Ammon's horn (tissue), 1 donor: ENCODE results near the gene NRIP3.

Source experiments
- DNase-seq: peaks from one replicate; pipeline ENCODE4 v3.0.0-alpha.2; 2016; ENCODE audit warnings: low spot score

NRIP3 gene

DNA sequence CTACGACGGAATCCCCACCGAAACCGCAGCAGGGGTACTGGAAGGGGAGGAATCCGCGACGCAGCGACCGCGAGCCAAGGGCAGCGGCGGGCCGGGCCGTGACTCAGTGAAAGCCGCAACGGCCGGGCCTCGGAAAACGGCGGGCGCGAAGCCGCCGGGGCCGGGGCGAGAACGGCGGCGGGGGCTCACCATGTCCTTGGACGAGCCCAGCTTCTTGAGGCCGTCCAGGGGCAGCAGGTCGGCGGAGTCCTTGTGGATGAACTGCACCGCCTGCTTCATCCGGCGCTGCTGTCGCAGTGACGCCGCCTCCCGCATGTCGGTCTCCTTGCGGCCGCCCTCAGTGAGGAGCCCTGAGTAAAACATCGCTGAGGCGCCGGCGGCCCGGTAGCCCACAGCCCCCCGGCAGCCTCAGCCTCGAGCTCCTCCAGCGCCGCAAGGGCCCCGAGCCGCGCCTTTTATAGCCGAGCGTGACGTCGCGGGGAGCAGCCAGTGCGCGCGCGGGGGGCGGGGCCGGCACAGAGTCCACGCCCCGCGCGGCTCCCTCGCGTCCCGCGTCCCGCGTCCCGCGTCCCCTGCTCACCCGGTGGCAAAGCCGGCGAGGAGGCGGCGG, at the start of gene NRIP3:
Gene NRIP3 (minus strand): TSS at position 429 of the 610 bp plus-strand sequence. CDS start 66 bp downstream, at position 363.
- peak; percentile 69 for DNase-seq

- no peak for DNase-seq
Observed at GRCh38 chr11:9052316-9052715, 48.5 kb upstream of the NRIP3 start.

DNA sequence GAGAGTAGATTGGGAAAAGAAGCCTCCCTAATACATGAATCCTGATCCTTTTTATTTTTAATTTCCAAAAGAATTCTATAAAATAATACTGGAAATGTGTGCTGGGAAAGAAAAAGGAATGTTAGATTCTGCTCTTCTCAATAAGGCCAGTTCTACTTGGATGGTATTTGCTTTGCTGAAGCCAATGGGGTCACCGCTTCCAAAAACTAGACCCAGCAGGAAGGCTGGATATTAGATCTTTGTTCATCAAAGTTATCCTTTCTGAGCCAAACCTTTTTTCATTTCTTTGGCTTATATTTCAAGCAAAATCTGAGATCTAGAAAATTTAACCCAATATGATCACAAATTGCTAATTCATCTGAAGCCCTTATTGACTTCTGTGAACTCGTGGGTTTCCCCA, 46.2 kb upstream of the NRIP3 start:
- no peak for DNase-seq

GRCh38 chr11:9047964-9048523, 44.2 kb upstream of the NRIP3 start:
- DNase-seq = peak; percentile 24

DNA sequence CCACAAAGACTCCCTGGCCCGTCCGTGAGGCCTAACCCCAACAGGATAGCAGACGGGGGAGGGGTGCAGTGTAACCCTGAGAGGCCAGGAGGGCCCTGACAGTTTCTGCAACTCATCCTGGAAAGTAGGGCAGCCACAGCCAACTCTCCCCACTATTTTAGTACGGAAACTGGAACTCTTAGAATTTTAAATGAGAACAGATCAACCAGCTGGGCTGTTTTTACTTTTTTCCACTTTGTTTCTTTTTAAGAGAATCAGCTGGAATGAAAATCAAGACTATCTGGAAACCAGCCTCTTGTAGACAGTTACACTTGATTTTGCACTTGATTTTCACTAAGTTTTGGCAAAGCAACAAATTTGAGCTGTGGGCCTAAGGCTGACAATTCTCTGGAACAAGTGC, 42.7 kb upstream of the NRIP3 start:
- no peak for DNase-seq

GRCh38 chr11:9042488-9042887, 38.7 kb upstream of the NRIP3 start:
- DNase-seq = no peak

GRCh38 chr11:9041747-9042146, 37.9 kb upstream of the NRIP3 start:
- DNase-seq = no peak

DNA sequence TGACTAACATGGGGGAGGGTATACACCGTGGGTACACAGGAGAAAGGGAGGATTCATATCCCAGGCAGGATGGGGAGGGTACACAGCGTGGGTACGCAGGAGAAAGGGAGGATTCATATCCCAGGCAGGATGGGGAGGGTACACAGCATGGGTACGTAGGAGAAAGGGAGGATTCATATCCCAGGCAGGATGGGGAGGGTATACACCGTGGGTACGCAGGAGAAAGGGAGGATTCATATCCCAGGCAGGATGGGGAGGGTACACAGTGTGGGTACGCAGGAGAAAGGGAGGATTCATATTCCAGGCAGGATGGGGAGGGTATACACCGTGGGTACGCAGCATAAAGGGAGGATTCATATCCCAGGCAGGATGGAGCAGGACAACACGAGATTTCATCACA, 36.6 kb upstream of the NRIP3 start:
- no peak for DNase-seq

- no peak for DNase-seq
Observed at GRCh38 chr11:9039863-9040262, 36.1 kb upstream of the NRIP3 start.

- DNase-seq = no peak
Observed at GRCh38 chr11:9039198-9039597, 35.4 kb upstream of the NRIP3 start.

DNA sequence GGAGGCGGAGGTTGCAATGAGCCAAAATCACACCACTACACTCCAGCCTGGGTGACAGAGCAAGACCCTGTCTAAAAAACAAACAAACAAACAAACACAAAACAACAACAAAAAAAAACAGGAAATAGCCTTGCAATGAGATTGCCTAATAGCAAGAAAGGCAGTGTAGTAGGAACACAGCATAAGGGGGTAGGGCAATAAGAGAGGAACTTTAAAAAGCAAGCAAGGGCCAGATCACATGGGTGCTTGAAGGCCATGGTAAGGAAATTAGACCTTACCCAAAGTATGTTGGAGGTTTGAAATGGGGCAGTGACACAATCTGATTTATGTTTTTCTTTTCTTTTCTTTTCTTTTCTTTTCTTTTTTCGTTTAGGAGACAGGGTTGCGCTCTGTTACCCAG, 34.7 kb upstream of the NRIP3 start:
- peak; percentile 29 for DNase-seq

DNA sequence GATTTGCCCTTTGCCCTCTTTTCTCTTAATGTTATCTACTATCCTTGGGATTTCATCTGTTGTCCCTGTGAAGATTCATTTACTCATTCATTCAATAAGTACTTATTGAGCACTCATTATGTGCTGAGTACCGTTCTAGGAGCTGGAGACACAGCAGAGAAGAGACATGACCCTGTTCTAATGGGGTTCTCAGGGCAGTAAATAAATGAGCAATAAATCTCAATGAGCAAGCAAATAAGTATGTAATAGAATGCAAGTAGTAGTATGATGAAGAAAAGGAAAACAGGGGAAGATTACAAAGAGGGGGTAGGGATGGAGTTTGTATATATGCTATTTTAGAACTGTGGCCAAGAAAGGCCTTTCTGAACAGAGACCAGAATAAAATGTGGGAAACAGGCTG, 34.2 kb upstream of the NRIP3 start:
- DNase-seq = no peak

GRCh38 chr11:9037046-9037780, 33.4 kb upstream of the NRIP3 start:
- no peak for DNase-seq

DNA sequence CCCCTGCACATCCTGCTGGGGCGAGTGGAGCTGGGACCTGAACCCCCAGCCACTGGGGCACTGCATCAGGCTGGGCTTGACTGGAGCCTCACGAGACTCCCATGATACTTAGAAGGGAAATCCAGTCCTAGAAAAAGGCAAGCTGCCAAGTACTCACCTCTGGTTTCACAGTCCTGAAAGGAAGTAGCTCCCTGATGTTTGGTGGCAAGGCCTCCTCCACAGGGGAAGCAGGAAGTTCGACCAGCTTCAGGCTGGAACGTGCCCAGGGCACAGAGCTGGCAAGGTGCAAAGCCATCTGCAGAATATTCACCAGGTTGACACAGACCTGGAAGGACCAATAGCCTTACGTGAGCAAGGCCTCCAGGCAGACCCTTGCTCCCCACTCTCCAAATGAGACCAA, 26.8 kb upstream of the NRIP3 start:
- DNase-seq = no peak

DNA sequence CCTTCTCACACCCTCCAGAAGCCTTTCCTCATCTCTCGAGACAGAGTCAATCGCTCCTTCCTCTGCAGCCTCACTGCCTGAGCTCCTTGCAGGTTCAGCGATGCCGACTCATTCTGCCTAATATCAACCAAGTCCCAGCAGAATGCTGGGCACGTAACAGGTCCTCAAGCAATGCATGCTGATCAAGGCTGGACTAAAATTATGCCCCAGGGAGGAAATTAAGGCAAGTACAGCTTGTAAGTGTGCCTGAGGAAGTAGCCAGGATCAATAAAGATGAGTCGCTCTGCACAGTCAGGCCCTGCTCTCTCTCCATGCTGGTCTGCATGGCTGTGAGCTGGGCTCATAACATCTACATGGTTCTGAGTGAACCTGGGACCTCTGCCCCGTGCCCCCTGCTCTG, 25.6 kb upstream of the NRIP3 start:
- no peak for DNase-seq

DNA sequence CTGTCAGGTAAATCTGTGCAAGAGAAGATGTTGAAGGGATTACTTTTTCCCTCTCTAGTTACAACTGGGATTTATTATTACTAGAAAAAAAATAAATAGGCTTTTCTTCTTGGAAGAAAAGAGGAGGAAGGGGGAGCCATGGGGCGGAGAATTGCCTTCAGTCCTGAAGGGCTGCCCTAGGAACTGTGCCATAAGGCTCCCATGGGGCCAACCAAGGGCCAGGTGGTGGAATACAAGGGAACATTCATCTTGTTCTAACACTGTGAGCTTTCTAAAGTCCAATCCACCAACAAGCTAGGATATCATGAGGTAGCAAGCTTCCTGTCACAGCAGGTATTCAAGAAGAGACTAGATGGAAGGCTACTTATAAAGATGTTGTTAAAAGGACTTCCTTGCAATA, 24.8 kb upstream of the NRIP3 start:
- DNase-seq = no peak

DNA sequence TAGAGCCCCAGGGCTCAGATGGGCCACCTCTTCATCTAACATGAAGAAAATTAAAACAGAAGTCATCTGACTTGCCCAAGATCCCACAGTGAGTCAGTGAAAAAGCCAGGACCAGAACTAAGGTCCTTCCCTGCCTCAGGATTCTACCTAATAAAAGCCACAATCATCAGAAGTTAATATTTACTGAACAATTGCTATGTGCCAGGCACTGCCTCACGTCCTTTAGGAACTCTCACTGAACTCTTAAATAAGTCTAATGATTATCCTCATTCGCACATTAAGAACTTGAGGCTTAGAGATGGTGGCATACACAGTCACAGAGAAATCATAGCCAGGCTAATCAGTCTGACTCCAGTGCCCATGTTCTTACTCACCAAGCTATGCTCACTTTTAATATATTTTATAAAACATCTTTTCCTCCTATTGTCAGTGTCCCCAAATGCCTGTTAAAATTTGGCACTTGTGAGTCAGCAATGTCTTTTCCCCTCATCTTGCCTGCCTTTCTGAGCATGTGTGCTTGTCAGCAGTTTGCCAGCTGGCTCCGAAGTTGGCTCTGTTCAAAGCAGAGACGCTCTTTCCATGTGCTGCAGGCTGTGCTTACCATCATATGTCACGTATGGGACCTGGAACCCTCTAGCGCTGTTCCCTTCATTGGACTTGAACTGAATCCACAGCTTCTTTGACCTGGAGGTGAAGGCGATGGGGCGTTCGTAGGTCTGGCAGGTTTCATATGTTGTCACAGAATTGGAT, 21.5 kb upstream of the NRIP3 start:
- DNase-seq = peak; percentile 67

DNA sequence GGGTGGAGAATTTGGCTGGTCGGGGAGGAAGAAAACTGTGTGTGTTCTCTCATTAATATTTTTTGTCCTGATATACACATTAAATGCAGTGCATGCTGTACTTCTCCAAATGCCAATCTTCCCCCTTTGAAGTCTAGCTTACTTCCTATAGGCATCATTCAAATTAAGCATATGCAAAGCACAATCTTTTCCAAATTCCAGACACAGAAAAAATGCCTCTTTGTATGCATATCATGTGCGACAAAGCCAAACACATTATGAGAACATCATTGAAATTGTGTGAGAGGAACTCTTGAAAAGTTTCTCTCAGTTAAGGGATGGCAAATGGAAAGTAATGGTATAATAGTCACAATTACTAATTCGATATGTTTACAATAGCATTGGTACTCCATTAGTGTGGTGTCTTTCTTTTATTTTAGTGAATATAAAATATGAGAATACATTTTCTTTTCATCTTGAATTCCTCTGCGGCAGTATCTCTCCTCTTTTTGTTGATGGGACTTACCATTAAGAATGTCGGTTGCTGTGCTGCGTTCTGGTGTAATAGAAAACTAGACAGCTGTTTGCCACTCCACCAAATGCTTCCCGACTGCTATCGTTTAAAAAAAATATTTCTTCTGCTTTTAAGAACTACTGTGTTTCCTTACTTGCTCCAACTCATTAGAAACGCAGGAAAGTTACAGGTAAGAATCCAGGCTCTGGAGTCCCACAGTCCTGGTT, 19.3 kb upstream of the NRIP3 start:
- no peak for DNase-seq

DNA sequence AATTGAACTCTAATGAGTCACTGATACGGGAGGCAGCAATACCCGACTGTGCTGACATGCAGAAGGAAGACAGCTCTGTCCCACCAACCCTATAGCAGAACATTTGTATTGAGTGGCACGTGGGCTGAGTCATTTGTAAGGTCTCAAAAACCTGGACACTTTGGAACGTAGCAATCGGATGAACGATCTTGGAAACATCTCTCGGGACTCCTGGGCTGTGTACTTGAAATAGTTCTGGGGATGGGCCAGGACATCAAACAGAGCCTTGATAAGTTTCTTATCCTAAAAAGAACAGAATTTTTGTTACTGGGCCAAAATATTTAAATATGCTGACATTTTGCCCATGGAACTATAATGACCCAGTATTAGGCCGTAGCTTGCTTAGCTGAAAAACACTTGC, 17.1 kb upstream of the NRIP3 start:
- DNase-seq = no peak

GRCh38 chr11:9019861-9020260, 16.1 kb upstream of the NRIP3 start:
- DNase-seq = no peak

DNA sequence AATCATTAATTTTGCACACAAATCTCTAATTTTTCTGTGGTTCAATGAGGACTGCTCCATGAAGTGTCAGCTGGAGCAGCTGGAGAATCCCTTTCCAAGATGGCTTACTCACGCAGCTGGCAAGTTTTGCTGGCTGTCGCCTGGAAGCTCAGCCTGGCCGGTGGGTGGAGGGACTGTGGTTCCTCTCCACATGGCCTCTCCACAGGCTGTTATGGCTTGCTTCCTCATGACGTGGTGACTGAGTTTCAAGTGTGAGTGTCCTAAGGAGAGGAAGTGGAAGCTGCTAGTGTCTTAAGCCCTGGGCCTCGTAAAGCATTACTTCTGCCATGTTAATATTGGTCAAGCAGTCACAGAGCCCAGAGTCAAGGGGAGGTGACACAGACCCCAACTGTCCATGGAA, 14.0 kb upstream of the NRIP3 start:
- peak; percentile 75 for DNase-seq

- DNase-seq = no peak
Observed at GRCh38 chr11:9016916-9017642, 13.3 kb upstream of the NRIP3 start.
